Measurements from ENCODE around the gene DCPS. TPM values are rescaled to one million over a fixed set of nuclear protein-coding genes. Genes with fewer than 3 reads are reported as not detected.

The DCPS gene
- total and polyA plus RNA-seq, 8 donors = 16.4 to 24.4 (median 21.5) TPM

DNA sequence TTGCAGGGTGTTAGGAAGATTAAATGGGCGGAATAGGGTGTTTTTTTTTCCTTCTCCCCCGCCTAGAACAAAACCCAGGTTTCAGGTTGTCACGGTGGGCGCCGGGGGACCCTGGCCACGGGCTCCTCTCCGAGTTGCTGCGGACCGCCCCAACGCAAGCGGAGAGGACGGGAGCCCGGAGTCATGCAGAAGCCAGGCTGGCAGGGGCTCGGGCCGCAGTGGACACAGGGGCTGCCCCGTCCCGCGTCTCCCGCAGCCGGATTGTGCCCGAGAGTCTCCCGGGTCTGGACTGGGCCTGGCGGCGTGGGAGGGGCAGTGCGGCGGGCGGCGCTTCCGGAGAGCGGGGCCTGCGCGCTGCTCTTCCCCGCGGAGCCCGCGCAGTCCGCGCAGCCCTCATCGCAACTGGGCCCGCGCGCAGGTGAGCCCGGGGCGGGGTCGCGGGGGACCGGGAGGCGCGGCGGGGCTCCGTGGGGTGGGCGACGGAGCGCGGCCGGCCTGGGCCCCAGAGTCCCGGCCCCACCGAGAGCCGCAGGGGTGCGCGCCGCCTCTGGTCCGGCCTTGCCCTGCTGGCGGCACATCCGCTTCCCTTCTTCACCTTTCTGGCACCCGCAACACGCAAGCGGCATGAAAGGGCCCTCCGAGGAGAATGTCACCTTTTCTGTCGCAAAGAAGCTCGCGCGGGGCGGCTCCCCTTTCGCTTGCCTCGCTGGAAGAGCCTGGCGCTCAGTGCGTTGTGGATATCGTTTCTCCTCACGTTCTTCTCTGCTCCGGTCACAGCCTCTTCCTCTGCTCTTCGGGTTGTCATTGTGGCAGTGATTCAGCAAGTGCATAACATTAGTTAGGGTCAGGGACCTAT, 20.9 kb upstream of the DCPS start, which contains the start of gene TIRAP:
TSS of gene TIRAP (plus strand) at position 358 of the 856 bp plus-strand sequence. CDS start 7,802 bp downstream, outside the sequence.
- ATAC-seq (peak; percentile 82), DNase-seq (peak; percentile 61 to 95 (median 72))
- H3K27ac ChIP-seq = peak within 1 kb of the TSS; percentile 93 to 98
- TF ChIP-seq, protein P1, sequence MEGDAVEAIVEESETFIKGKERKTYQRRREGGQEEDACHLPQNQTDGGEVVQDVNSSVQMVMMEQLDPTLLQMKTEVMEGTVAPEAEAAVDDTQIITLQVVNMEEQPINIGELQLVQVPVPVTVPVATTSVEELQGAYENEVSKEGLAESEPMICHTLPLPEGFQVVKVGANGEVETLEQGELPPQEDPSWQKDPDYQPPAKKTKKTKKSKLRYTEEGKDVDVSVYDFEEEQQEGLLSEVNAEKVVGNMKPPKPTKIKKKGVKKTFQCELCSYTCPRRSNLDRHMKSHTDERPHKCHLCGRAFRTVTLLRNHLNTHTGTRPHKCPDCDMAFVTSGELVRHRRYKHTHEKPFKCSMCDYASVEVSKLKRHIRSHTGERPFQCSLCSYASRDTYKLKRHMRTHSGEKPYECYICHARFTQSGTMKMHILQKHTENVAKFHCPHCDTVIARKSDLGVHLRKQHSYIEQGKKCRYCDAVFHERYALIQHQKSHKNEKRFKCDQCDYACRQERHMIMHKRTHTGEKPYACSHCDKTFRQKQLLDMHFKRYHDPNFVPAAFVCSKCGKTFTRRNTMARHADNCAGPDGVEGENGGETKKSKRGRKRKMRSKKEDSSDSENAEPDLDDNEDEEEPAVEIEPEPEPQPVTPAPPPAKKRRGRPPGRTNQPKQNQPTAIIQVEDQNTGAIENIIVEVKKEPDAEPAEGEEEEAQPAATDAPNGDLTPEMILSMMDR (IDR thresholded peaks at IDR 0.05) = peak in 1 of 2 donors; percentile 51
- intact Hi-C loops (cut with DNase I) = no loop called here
- H3K27me3 ChIP-seq = no peaks in the 10 kb centered on the region
- H3K4me3 ChIP-seq = peak within 1 kb of the TSS; percentile 60 to 73
- H3K36me3 ChIP-seq = peaks cover 0 to 6% of the 10 kb centered on the region in 2 donors
- H3K9me3 ChIP-seq = no peaks in the 10 kb centered on the region
- H3K4me1 ChIP-seq = peaks cover 19 to 47% of the 10 kb centered on the region in 2 donors

DNA sequence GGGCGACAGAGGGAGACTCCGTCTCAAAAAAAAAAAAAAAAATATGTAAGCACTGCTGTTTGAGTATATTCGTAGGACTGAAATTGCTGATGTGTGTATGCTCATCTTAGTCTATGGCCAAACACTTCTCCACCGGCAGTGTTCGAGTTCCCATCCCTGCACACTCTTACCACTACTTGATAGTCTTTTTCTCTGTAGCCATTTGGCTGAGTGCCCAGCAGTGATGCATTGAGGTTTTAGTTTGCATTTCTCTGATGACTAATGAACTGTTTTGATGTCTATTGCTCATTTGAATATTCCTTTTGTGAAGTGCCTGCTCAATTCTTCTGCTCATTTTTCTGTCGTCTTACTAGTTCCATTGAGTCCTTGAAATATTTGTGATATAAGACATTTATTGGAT, 19.0 kb upstream of the DCPS start:
- intact Hi-C loops (cut with DNase I) = no loop called here
- TF ChIP-seq, protein P1 (IDR thresholded peaks at IDR 0.05) = no peak

DNA sequence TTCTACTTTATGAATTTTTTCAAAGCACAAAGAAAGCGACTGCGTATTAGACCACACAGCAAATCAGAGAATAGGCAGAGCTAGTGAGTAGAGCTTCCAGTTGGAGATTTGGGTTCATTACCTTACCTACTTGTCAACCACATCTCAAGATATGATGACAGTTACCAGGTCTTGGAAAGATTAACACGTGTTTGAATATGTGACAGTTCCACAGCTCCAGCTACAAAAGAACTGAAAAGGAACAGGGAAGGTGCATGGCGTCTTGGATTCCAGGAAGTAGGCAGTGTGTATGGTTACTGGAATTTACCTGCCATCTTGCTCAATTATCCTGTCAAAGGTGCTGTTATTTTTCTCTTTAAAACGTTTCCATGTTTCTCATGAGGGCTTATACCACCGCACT, 15.6 kb upstream of the DCPS start:
- H3K36me3 ChIP-seq = peaks cover 0 to 54% of the 10 kb centered on the region in 2 donors
- DNase-seq (no peak), ATAC-seq (no peak)
- H3K27me3 ChIP-seq = no peaks in the 10 kb centered on the region
- intact Hi-C loops (cut with DNase I) = no loop called here
- TF ChIP-seq, protein P1 (IDR thresholded peaks at IDR 0.05) = no peak
- peaks cover 9 to 20% of the 10 kb centered on the region in 2 donors for H3K4me1 ChIP-seq
- H3K4me3 ChIP-seq = no peak overlapping the region
- no peaks in the 10 kb centered on the region for H3K9me3 ChIP-seq
- H3K27ac ChIP-seq = no peak overlapping the region

More for the DNA sequence above, 19.0 kb upstream of the DCPS start:
- no peaks in the 10 kb centered on the region for H3K27me3 ChIP-seq
- peaks cover 19 to 47% of the 10 kb centered on the region in 2 donors for H3K4me1 ChIP-seq
- ATAC-seq (no peak), DNase-seq (peak in 1 of 4 donors; percentile 83)
- H3K4me3 ChIP-seq = no peak overlapping the region
- H3K27ac ChIP-seq = no peak overlapping the region
- no peaks in the 10 kb centered on the region for H3K9me3 ChIP-seq
- H3K36me3 ChIP-seq = peaks cover 0 to 20% of the 10 kb centered on the region in 2 donors

DNA sequence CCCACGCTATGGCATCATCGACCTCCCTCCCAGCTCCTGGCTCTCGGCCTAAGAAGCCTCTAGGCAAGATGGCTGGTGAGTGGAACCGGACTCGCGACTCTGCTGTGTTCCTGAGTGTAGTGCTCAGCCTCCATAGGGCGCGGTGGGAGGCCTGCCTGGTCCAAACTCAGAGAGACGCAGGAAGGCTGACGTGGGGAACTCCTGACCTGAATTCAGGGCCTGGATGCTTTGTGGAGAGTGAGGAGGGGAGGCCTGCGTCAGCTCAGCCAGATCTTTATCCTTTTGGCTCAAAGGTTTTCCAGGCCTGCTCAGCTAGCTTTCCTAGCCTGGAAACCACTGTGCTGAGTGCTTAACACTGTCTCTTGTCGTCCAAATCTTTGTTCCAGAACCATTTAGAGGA, 13.0 kb upstream of the DCPS start:
- ATAC-seq (no peak), DNase-seq (no peak)
- Histone ChIP-seq H3K9me3 (no peaks in the 10 kb centered on the region), H3K27ac (no peak overlapping the region), H3K27me3 (no peaks in the 10 kb centered on the region), H3K4me3 (no peak overlapping the region), H3K36me3 (peaks cover 0 to 79% of the 10 kb centered on the region in 2 donors), H3K4me1 (peaks cover 0 to 4% of the 10 kb centered on the region in 2 donors)
- TF ChIP-seq, protein P1 (IDR thresholded peaks at IDR 0.05) = no peak
- intact Hi-C loops (cut with DNase I) = no loop called here

DNA sequence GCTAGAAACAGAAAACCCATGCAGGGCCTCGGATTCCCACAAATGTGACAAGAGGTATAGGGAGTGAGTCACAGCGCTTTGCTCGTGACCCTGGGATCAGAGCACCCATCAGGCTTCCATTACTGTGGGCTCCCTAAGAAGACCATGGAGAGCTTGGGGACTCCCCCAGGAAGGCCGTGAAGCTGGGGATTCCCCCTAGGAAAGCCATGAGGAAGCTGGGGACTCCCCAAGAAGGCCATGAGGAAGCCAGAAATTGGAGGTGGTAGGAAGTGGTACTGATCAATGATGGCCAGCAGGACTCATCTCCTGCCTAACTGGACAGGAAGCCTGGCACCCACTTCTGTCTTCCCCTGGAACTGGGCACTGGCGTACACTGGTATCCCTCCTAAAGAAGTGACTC, 10.1 kb upstream of the DCPS start:
- H3K4me1 ChIP-seq = peaks cover 0 to 4% of the 10 kb centered on the region in 2 donors
- TF ChIP-seq, protein P1 (IDR thresholded peaks at IDR 0.05) = no peak
- no peak for DNase-seq
- H3K36me3 ChIP-seq = peaks cover 0 to 78% of the 10 kb centered on the region in 2 donors
- no peaks in the 10 kb centered on the region for H3K9me3 ChIP-seq
- H3K4me3 ChIP-seq = no peak overlapping the region
- intact Hi-C loops (cut with DNase I) = no loop called here
- H3K27me3 ChIP-seq = no peaks in the 10 kb centered on the region
- no peak overlapping the region for H3K27ac ChIP-seq
- no peak for ATAC-seq

Data from left lung (tissue), 10 donors.